Heart left ventricle (tissue), 16 donors: ENCODE measurements around the gene TAS1R2. TPM values are rescaled to one million over a fixed set of nuclear protein-coding genes. Genes with fewer than 3 reads are reported as not detected.
"Not testable (repeated sequence)": the region's sequence is repeated elsewhere in the genome, so short reads cannot be mapped to it uniquely, and the experiment has no call there.

Experiments
- ATAC-seq, 4 donors: fragments of 200-7000 bp; cut with Tn5 transposase; one replicate each; pipeline ENCODE4 v1.9.1; 2020 to 2022; ENCODE audit warnings: moderate library complexity in 4 of 4, mild to moderate bottlenecking in 3 of 4, moderate number of reproducible peaks in 1 of 4
- DNase-seq, 5 donors: peaks; one replicate each; pipeline ENCODE4 v3.0.0-alpha.2; 2020
- H3K27ac ChIP-seq, 12 donors: fragments of 200-600 bp; sonication (generic) in 4 of 12; one replicate each; pipeline versions ENCODE4 v1.5.0 to v1.8.0; 2016 to 2022; ENCODE audit warnings: mild to moderate bottlenecking in 2 of 12
- H3K27me3 ChIP-seq, 9 donors: fragments of 200-600 bp; sonication (generic) in 2 of 9; one replicate each; pipeline versions ENCODE4 v1.5.1 to v1.8.0; 2016 to 2022; ENCODE audit warnings: mild to moderate bottlenecking in 3 of 9
- H3K36me3 ChIP-seq, 9 donors: fragments of 200-600 bp; sonication (generic) in 2 of 9; one replicate each; pipeline versions ENCODE4 v1.5.0 to v1.8.0; 2018 to 2022; ENCODE audit warnings: mild to moderate bottlenecking in 2 of 9
- H3K4me1 ChIP-seq, 12 donors: fragments of 200-600 bp; sonication (generic) in 4 of 12; one replicate each; pipeline versions ENCODE4 v1.5.0 to v1.8.0; 2016 to 2022; ENCODE audit warnings: mild to moderate bottlenecking in 3 of 12
- H3K4me3 ChIP-seq, 12 donors: fragments of 200-600 bp; sonication (generic) in 4 of 12; one replicate each; pipeline versions ENCODE4 v1.5.0 to v1.8.0; 2017 to 2022; ENCODE audit warnings: mild to moderate bottlenecking in 9 of 12, moderate library complexity in 4 of 12
- H3K9me3 ChIP-seq, 12 donors: fragments of 200-600 bp; sonication (generic) in 4 of 12; one replicate each; pipeline versions ENCODE4 v1.5.0 to v1.8.0; 2016 to 2022; ENCODE audit warnings: mild to moderate bottlenecking in 1 of 12
- POLR2A ChIP-seq, 2 donors: fragments of 450-650 bp; IDR thresholded peaks; one replicate each; pipeline ENCODE4 v1.6.1; 2017; ENCODE audit warnings: antibody characterized with exemption in 2 of 2, mild to moderate bottlenecking in 2 of 2, moderate library complexity in 2 of 2
- WGBS, 4 donors: extraction: QIAGEN DNeasy Blood & Tissue Kit in 2 of 4; methylation state at CpG; one replicate each; pipeline versions ENCODE4 v1.1.5 to v1.1.7; 2013 to 2018; 5-methylcytosine and 5-hydroxymethylcytosine counted together
- intact Hi-C, 10 donors: fragments of 100-400 bp; cut with DNase I; formaldehyde crosslinking; loops; one replicate each; pipeline versions ENCODE4 v1.11.1 to v1.14.2; 2022
- polyA plus RNA-seq, 2 donors: library from polyadenylated mRNA; stranded (reverse); fragments of 200-250 nt; gene quantifications; one replicate each; pipeline ENCODE4 v1.2.3, GENCODE V29; 2013
- total RNA-seq, 9 donors: library from RNA; depleted of rRNA in 2 of 9; stranded (reverse); fragments of >200 nt in 2 of 9; fragmentation: NEBNext Ultra II Directional in 3 of 9; extraction: Animal tissue kit (Norgen Biotek cat#: 25700) in 3 of 9; gene quantifications; one replicate each; pipeline versions ENCODE4 v1.1.0 to v1.2.4, GENCODE V29; 2016 to 2023
- TF ChIP-seq, protein P1 (sequence below), 12 donors: fragments of 200-600 bp; sonication (generic) in 4 of 12; IDR thresholded peaks; one replicate each; pipeline versions ENCODE4 v1.5.0 to v1.8.0; 2018 to 2022; ENCODE audit warnings: antibody characterized with exemption in 12 of 12, mild to moderate bottlenecking in 5 of 12
- donor health status: ischemic (EF 13 %, LVEDD 7.1; RV severe dilation, severe dysfunction).
- donor health status: healthy with polysubstance abuse.
- donor health status: DM: no; HTN: yes; CAD: no.
- donor health status: DM: no; HTN: no; CAD: no.
- donor health status: ischemic (EF 25% LVEDD 6.9; RV normal size, moderate dysfunction).
- donor health status: ischemic (EF 25% LVEDD 5.7; RV mildly dilated, moderate dysfunction).
- donor health status: healthy.
- donor health status: DM: yes; HTN: yes; CAD: no.
- donor health status: ischemic (EF 35%, LVEDD 5.7; RV mildly dilated, moderate dysfunction).
- donor health status: nonischemic (EF 11% LVEDD 7.7; RV severe dilation, severe dysfunction).
- donor health status: DM: yes; HTN: yes; CAD: no.
- donor health status: PGD.
- donor health status: ischemic (EF 29% LVEDD 5.4; RV normal size, mild dysfunction).
- donor health status: nonischemic (EF 23%, LVEDD 6.1; RV moderate dilation, normal function).

Gene TAS1R2
- total and polyA plus RNA-seq, 11 donors: not detected

GRCh38 chr1:18898567-18898966 lies 39.1 kb upstream of the TAS1R2 start:
- no peak for DNase-seq
- intact Hi-C loops: no loop called here
- Histone ChIP-seq H3K27me3 (no peaks in the 10 kb centered on the region), H3K9me3 (no peaks in the 10 kb centered on the region), H3K27ac (no peak overlapping the region), H3K36me3 (peaks cover 0 to 8% (median 0%) of the 10 kb centered on the region in 9 donors), H3K4me1 (peaks cover 0 to 33% (median 15%) of the 10 kb centered on the region in 12 donors), H3K4me3 (no peak overlapping the region)
- no peak for TF ChIP-seq POLR2A (IDR thresholded peaks at IDR 0.05)
- no peak for ATAC-seq
- 92 to 96% (median 95%) methylated on average over 7 to 8 of the region's 8 CpGs for WGBS, 4 donors

GRCh38 chr1:18895317-18895716 lies 35.9 kb upstream of the TAS1R2 start:
- no peak for ATAC-seq
- WGBS, 4 donors: 84 to 92% (median 86%) methylated on average over 4 to 6 of the region's 6 CpGs

DNA sequence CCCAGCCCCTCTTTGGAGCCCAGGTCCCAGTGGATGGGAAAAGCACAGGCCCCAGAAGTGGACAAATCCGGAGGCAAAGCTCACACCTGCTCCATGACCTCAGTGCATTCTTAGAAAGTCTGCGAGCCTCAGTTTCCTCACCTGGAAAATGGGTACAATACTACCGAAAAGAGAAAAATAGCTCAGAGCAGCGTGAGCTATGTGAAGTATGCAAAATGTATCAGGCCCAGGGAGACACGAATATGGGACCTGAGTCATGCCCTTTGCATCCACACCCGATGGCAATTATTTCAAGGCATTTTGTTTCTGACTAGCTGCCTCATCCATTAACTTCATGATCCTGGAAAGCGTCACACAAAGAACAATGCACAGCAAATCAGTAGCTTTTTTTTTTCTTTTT lies 33.7 kb upstream of the TAS1R2 start:
- H3K9me3 ChIP-seq: no peaks in the 10 kb centered on the region
- H3K4me1 ChIP-seq: peaks cover 0 to 21% (median 7%) of the 10 kb centered on the region in 12 donors
- no peaks in the 10 kb centered on the region for H3K27me3 ChIP-seq
- intact Hi-C loops: no loop called here
- no peak overlapping the region for H3K27ac ChIP-seq
- 87 to 95% (median 93%) methylated on average over 7 of the region's 7 CpGs for WGBS, 4 donors
- peaks cover 0 to 15% (median 2%) of the 10 kb centered on the region in 9 donors for H3K36me3 ChIP-seq
- ATAC-seq: no peak
- no peak for DNase-seq
- no peak overlapping the region for H3K4me3 ChIP-seq
- no peak for TF ChIP-seq POLR2A (IDR thresholded peaks at IDR 0.05)
- TF ChIP-seq, protein P1, sequence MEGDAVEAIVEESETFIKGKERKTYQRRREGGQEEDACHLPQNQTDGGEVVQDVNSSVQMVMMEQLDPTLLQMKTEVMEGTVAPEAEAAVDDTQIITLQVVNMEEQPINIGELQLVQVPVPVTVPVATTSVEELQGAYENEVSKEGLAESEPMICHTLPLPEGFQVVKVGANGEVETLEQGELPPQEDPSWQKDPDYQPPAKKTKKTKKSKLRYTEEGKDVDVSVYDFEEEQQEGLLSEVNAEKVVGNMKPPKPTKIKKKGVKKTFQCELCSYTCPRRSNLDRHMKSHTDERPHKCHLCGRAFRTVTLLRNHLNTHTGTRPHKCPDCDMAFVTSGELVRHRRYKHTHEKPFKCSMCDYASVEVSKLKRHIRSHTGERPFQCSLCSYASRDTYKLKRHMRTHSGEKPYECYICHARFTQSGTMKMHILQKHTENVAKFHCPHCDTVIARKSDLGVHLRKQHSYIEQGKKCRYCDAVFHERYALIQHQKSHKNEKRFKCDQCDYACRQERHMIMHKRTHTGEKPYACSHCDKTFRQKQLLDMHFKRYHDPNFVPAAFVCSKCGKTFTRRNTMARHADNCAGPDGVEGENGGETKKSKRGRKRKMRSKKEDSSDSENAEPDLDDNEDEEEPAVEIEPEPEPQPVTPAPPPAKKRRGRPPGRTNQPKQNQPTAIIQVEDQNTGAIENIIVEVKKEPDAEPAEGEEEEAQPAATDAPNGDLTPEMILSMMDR (IDR thresholded peaks at IDR 0.05): no peak

More at GRCh38 chr1:18895317-18895716, 35.9 kb upstream of the TAS1R2 start:
- TF ChIP-seq, protein P1 (IDR thresholded peaks at IDR 0.05): no peak
- TF ChIP-seq POLR2A (IDR thresholded peaks at IDR 0.05): no peak
- Histone ChIP-seq H3K9me3 (no peaks in the 10 kb centered on the region), H3K4me1 (peaks cover 0 to 21% (median 6%) of the 10 kb centered on the region in 12 donors), H3K27ac (no peak overlapping the region), H3K36me3 (peaks cover 0 to 8% (median 0%) of the 10 kb centered on the region in 9 donors), H3K4me3 (no peak overlapping the region), H3K27me3 (no peaks in the 10 kb centered on the region)
- no peak for DNase-seq
- intact Hi-C loops: no loop called here

- H3K4me1 ChIP-seq: peaks cover 0 to 21% (median 7%) of the 10 kb centered on the region in 12 donors
- H3K9me3 ChIP-seq, H3K27ac ChIP-seq, DNase-seq, H3K27me3 ChIP-seq, H3K4me3 ChIP-seq, intact Hi-C loops, H3K36me3 ChIP-seq: not testable (repeated sequence)
- peak in 1 of 4 donors; percentile 9 for ATAC-seq
- 65 to 78% (median 75%) methylated on average over 7 of the region's 7 CpGs for WGBS, 4 donors
These were observed 32.4 kb upstream of the TAS1R2 start for GRCh38 chr1:18891858-18892257.

- WGBS, 4 donors: 93 to 95% (median 94%) methylated on average over 7 of the region's 7 CpGs
- Histone ChIP-seq H3K4me1 (peaks cover 0 to 21% (median 7%) of the 10 kb centered on the region in 12 donors), H3K27ac (no peak overlapping the region), H3K36me3 (peaks cover 0 to 9% (median 0%) of the 10 kb centered on the region in 9 donors), H3K4me3 (no peak overlapping the region), H3K27me3 (no peaks in the 10 kb centered on the region), H3K9me3 (no peaks in the 10 kb centered on the region)
- no peak for DNase-seq
- no peak for ATAC-seq
- intact Hi-C loops: no loop called here
- no peak for TF ChIP-seq POLR2A (IDR thresholded peaks at IDR 0.05)
- TF ChIP-seq, protein P1 (IDR thresholded peaks at IDR 0.05): no peak
These were observed 31.9 kb upstream of the TAS1R2 start for GRCh38 chr1:18891426-18891780.
